DOHH2 (cell line): ENCODE data around the gene UGT1A6.

ENCODE experiments used
- H3F3A ChIP-seq: fragments of 200-600 bp; sonication (generic), shearing (Covaris generic); 2 replicates; pipeline ENCODE4 v1.6.0; 2016; ENCODE audit warnings: antibody characterized with exemption, mild to moderate bottlenecking; ENCODE audit not compliant: control insufficient read depth, insufficient read depth
- H3K27ac ChIP-seq: fragments of 200-600 bp; sonication (generic); 2 replicates; pipeline ENCODE4 v1.5.1; 2014; ENCODE audit warnings: low read depth, mild to moderate bottlenecking, low read length, moderate library complexity
- H3K27me3 ChIP-seq: fragments of 200-600 bp; sonication (generic); 2 replicates; pipeline ENCODE4 v1.6.1; 2014; ENCODE audit warnings: mild to moderate bottlenecking, low read length, mixed read lengths; ENCODE audit not compliant: control insufficient read depth
- H3K36me3 ChIP-seq: fragments of 200-600 bp; sonication (generic); 2 replicates; pipeline ENCODE4 v1.6.1; 2014; ENCODE audit warnings: mild to moderate bottlenecking, low read length, moderate library complexity, mixed read lengths; ENCODE audit not compliant: control insufficient read depth
- H3K4me1 ChIP-seq: fragments of 200-600 bp; sonication (generic); 2 replicates; pipeline ENCODE4 v1.6.1; 2014; ENCODE audit warnings: mild to moderate bottlenecking, low read length, mixed read lengths; ENCODE audit not compliant: control insufficient read depth
- H3K4me2 ChIP-seq: fragments of 200-600 bp; sonication (generic); 2 replicates; pipeline ENCODE4 v1.6.0; 2014; ENCODE audit warnings: mild to moderate bottlenecking, low read length, moderate library complexity
- H3K4me3 ChIP-seq: fragments of 200-600 bp; sonication (generic); 2 replicates; pipeline ENCODE4 v1.5.1; 2014; ENCODE audit warnings: mild to moderate bottlenecking, low read length, mixed read lengths
- H3K79me2 ChIP-seq: fragments of 200-600 bp; sonication (generic); 2 replicates; pipeline ENCODE4 v1.6.1; 2014; ENCODE audit warnings: mild to moderate bottlenecking, low read length, mixed read lengths; ENCODE audit not compliant: control insufficient read depth
- H3K9me2 ChIP-seq: fragments of 200-600 bp; sonication (generic); replicated peaks from 2 replicates; pipeline ENCODE4 v1.6.1; 2014; ENCODE audit warnings: mild to moderate bottlenecking, low read length, mixed read lengths; ENCODE audit not compliant: control insufficient read depth
- H3K9me3 ChIP-seq: fragments of 200-600 bp; sonication (generic); 2 replicates; pipeline ENCODE4 v1.6.1; 2014; ENCODE audit warnings: antibody characterized with exemption, low read length, mixed read lengths; ENCODE audit not compliant: control insufficient read depth, insufficient read depth
- H4K20me1 ChIP-seq: fragments of 200-600 bp; sonication (generic); 2 replicates; pipeline ENCODE4 v1.6.0; 2014; ENCODE audit warnings: low read depth, mild to moderate bottlenecking, antibody characterized with exemption, low read length, moderate library complexity; ENCODE audit not compliant: control insufficient read depth, insufficient read depth
- EZH2phosphoT487 ChIP-seq: fragments of 200-600 bp; sonication (generic); IDR thresholded peaks from 2 replicates; pipeline ENCODE4 v1.6.1; 2017; ENCODE audit warnings: borderline replicate concordance, mild to moderate bottlenecking, antibody characterized with exemption, low read length, moderate library complexity, mixed read lengths
- TF ChIP-seq, protein P1 (sequence below): fragments of 200-600 bp; sonication (generic); IDR thresholded peaks from one replicate; pipeline ENCODE4 v1.5.1; 2014; ENCODE audit warnings: antibody characterized with exemption, mild to moderate bottlenecking, low read depth, low read length; ENCODE audit not compliant: poor library complexity, severe bottlenecking

Gene UGT1A6

DNA sequence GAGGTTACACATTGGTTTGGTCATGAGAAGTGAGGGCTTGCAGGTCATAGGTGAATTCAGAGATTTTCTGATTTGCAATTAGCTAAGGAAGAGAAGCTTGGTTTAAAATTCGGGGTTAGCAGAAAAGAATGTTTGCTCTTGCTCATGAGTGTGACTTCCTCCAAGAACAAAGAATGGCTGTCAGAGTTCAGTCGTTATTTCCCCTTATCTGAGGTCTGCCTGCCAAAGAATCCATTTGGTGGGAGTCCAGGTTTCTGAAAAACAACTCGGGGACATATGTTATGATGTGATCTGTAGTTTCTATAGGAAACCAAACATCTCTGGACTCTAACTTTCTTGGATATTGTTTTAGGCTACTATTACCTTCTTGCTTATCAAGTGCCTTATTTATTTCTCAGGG, 3.2 kb upstream of the UGT1A6 start:
- Histone ChIP-seq H3F3A (no peaks in the 10 kb centered on the region), H4K20me1 (no peaks in the 10 kb centered on the region), H3K36me3 (no peaks in the 10 kb centered on the region), H3K27ac (no peak overlapping the region), H3K4me1 (no peaks in the 10 kb centered on the region), H3K9me3 (no peaks in the 10 kb centered on the region), H3K9me2 (no peaks in the 10 kb centered on the region), H3K79me2 (no peaks in the 10 kb centered on the region), H3K27me3 (peaks cover 9% of the 10 kb centered on the region), H3K4me3 (no peak overlapping the region), H3K4me2 (no peak overlapping the region)
- no peak for TF ChIP-seq EZH2phosphoT487
- TF ChIP-seq, protein P1, sequence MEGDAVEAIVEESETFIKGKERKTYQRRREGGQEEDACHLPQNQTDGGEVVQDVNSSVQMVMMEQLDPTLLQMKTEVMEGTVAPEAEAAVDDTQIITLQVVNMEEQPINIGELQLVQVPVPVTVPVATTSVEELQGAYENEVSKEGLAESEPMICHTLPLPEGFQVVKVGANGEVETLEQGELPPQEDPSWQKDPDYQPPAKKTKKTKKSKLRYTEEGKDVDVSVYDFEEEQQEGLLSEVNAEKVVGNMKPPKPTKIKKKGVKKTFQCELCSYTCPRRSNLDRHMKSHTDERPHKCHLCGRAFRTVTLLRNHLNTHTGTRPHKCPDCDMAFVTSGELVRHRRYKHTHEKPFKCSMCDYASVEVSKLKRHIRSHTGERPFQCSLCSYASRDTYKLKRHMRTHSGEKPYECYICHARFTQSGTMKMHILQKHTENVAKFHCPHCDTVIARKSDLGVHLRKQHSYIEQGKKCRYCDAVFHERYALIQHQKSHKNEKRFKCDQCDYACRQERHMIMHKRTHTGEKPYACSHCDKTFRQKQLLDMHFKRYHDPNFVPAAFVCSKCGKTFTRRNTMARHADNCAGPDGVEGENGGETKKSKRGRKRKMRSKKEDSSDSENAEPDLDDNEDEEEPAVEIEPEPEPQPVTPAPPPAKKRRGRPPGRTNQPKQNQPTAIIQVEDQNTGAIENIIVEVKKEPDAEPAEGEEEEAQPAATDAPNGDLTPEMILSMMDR = no peak

- Histone ChIP-seq H3K4me3 (no peak overlapping the region), H3K9me2 (no peaks in the 10 kb centered on the region), H3K27me3 (peaks cover 9% of the 10 kb centered on the region), H3F3A (no peaks in the 10 kb centered on the region), H4K20me1 (no peaks in the 10 kb centered on the region), H3K4me1 (no peaks in the 10 kb centered on the region), H3K27ac (no peak overlapping the region), H3K9me3 (no peaks in the 10 kb centered on the region), H3K36me3 (no peaks in the 10 kb centered on the region), H3K79me2 (no peaks in the 10 kb centered on the region), H3K4me2 (no peak overlapping the region)
- no peak for TF ChIP-seq EZH2phosphoT487
- TF ChIP-seq, protein P1 = no peak
Observed at GRCh38 chr2:233690444-233690843, 2.2 kb upstream of the UGT1A6 start.

- TF ChIP-seq, protein P1 = no peak
- no peak for TF ChIP-seq EZH2phosphoT487
- no peak overlapping the region for H3K4me3 ChIP-seq
- no peak overlapping the region for H3K27ac ChIP-seq
- H3K4me1 ChIP-seq = no peaks in the 10 kb centered on the region
- H3K27me3 ChIP-seq = peaks cover 9% of the 10 kb centered on the region
- no peaks in the 10 kb centered on the region for H4K20me1 ChIP-seq
- no peaks in the 10 kb centered on the region for H3K79me2 ChIP-seq
- H3K36me3 ChIP-seq = no peaks in the 10 kb centered on the region
- no peak overlapping the region for H3K4me2 ChIP-seq
- no peaks in the 10 kb centered on the region for H3F3A ChIP-seq
- no peaks in the 10 kb centered on the region for H3K9me2 ChIP-seq
- H3K9me3 ChIP-seq = no peaks in the 10 kb centered on the region
Observed at GRCh38 chr2:233691443-233692433, 952 bp upstream of the UGT1A6 start.
